Measurements from ENCODE around the gene CPA1.

DNA sequence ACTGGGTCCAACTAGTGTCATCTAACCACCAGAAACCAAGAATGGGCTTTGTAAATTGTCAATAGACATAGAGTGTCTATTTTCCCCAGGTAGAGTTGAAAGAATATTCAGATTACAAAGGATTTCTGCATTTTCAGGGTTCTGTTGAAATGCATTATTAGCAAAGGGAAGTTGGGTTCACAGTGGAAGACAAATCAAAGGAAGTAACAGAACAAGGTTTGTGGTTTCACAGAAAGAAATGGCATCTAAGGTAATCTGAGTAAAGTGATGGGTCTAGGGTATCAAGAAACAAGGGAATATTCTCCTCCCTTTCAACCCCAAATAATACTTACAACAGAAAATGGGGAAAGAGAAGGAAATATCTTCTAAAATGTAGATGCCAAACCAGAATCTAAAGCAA is 34.7 kb downstream of the CPA1 start:
- TF ChIP-seq POLR2AphosphoS5 (IDR thresholded peaks at IDR 0.05) (no peak), POLR2A (IDR thresholded peaks at IDR 0.05) (no peak)
- TF ChIP-seq, protein P1, sequence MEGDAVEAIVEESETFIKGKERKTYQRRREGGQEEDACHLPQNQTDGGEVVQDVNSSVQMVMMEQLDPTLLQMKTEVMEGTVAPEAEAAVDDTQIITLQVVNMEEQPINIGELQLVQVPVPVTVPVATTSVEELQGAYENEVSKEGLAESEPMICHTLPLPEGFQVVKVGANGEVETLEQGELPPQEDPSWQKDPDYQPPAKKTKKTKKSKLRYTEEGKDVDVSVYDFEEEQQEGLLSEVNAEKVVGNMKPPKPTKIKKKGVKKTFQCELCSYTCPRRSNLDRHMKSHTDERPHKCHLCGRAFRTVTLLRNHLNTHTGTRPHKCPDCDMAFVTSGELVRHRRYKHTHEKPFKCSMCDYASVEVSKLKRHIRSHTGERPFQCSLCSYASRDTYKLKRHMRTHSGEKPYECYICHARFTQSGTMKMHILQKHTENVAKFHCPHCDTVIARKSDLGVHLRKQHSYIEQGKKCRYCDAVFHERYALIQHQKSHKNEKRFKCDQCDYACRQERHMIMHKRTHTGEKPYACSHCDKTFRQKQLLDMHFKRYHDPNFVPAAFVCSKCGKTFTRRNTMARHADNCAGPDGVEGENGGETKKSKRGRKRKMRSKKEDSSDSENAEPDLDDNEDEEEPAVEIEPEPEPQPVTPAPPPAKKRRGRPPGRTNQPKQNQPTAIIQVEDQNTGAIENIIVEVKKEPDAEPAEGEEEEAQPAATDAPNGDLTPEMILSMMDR (IDR thresholded peaks at IDR 0.05 in 8 of 11, conservative IDR thresholded peaks at IDR 0.05 in 3 of 11): no peak
